NCI-H510A treated with DMSO at 0.1 percent for 48 hours (cell line): Measurements from ENCODE around the gene IQCK.
A peak's percentile ranks its signal among the peaks of the same experiment; 100 is the strongest.

Experiments
- DNase-seq: peaks from one replicate; lab custom pipeline; 2025; lab: John Stamatoyannopoulos, UW

The IQCK gene

DNA sequence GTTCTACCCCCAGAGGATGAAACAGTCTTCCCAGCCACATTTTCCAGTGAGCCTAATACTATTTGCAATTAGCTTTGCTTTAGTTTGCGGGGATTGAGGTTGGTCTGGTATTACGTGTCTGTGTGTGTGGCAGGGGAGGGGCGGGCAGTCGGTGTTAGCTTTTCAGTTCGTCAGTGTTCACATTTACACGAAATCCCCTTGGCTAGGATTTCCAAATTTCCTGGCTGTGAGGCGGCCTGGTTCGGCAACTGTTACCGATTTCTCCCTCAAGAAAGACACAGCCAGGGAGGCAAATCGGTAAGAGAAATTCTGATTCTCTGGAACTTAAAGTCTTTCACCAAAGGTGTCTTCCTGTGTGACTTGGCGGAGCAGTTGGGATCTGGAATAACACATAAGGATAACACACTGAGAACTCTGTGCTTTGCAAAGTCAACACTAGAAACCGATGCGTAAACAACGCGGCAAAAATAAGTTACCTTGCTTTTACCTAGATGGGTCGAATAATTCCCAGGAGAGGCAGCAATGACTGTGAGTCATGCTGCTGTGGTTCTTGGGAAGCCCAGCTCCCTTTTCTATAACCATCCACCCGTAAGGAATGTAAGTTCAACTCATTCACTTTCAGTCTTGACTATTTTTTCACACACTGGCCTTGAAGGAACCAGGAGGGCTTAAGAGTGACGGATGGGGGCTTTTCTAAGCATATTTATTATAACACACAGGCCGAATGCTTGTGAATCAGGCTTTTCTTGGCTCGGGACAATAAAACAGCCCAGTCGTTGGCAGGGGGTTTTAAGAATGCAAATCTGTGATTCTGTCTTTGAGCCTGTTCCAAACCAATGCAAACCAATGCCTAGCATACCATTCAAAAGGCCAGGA, 142.3 kb downstream of the IQCK start:
- peak; percentile 23 for DNase-seq

DNA sequence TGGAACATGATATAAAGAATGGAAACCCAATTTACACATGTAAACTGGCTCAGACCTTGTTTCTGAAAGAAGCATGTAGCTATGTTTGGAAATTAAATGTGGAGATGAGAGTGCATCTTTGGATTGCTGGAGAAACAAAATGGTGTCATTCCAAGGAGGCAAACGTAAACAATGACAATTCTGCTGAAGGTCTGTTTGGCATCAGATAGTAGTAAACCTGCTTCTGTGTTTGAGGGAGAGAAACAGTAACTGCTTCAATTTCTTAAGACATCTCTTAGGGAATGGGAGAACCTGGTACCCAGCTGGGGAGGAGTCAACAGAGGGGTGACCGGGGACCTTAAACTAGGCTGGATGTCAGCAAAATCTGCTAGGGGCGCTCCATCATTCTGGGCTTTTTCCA, 143.1 kb downstream of the IQCK start:
- no peak for DNase-seq

DNA sequence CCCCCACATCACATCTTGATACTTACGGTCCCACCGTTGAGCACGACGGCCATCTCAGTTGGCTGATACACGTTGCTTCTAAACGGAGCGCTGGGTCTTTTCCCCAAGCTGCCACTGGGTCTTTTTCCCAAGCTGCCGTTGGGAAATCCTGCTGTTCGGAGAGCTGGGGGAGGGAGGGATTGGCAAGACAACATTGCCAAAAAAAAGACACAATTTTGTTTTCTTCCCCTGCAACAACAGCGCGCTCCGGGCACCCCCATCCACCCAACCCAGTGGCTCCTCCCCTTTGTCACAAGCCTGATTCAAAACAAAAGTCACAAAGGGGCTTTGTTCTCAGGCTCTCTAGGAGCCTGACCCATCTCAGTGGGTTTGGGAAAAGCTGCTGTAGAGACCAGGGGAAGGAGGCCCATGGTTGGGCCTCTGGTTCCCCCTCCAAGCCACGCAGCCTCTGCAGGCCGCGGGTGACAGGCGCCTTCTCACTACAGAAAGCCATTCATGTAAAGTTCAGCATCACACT, 143.8 kb downstream of the IQCK start:
- no peak for DNase-seq

DNA sequence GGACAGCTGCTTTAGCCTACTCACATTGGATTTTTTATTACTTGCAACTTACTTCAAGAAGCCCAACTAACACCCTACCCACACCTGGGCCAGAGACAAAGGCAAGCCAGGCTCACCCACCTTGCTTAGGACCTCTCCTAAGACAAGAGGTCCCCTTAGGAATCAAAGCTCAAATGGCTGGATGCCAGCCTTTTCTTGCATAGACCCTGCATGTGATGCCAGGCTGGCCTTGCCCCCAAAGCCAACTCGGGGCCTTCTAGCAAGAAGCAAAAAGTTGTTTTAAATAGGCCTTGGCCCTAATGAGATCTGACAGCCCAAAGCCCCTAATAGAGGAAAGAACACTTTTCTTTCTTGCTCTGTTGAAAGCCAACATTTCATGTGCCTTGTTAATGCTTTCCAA, 145.9 kb downstream of the IQCK start:
- DNase-seq = no peak

DNA sequence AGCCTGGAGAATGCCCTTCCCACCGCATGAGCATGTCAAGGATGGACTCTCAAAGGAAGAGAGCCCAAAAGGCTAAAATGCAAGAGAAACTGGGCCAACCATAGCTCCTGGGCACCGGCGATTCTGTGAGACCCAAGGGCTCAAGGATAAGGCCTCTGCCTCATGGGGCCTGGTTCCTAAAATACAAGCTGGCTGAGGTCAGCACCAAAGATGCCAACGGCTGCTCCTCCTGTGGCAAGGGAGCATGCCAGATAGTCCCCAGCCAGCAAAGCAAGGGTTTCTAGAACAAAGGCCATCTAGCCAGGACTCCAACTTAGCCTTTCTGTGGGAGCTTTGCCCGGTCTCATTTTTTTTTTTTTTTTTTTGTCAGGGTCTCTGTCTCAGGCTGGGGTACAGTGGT, 146.5 kb downstream of the IQCK start:
- DNase-seq = no peak

DNA sequence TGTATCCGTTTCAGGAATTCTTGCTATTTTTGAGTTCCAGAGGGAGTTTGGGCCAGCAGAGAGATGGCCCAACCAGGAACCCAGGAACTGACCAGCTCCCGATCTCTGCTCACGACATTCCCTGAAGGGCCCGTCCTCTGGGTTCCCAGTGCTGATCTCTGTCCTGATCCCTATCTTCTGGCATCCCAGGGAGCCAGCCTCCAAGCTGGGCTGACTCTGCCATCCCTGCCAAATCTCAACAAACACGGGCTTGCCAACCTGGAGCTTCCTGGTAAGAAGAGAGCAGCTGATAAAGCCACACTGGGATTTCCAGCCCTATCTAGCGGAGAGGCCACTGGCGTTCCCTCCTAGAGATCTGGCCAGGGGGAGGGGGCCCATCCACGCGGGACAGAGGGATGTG, 150.3 kb downstream of the IQCK start:
- DNase-seq = no peak

DNA sequence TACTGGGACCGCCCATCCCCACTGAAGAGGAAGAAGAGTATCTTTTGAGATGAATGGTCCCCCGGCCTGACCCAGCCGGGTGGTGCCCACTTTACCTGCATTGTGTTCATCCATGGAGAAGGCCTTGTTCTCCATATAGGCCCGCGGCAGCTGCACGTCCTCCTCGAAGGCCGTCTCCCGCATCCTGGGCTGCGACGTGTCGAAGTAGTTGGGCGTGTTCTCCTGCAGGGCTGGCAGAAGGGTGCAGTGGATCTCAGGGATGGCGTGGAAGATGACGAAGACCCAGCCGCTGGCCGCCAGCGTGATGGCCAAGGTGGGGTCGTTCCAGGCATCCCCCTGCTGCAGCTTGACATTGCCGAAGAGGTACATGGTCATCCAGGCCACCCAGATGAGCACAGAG, 153.7 kb downstream of the IQCK start:
- no peak for DNase-seq

DNA sequence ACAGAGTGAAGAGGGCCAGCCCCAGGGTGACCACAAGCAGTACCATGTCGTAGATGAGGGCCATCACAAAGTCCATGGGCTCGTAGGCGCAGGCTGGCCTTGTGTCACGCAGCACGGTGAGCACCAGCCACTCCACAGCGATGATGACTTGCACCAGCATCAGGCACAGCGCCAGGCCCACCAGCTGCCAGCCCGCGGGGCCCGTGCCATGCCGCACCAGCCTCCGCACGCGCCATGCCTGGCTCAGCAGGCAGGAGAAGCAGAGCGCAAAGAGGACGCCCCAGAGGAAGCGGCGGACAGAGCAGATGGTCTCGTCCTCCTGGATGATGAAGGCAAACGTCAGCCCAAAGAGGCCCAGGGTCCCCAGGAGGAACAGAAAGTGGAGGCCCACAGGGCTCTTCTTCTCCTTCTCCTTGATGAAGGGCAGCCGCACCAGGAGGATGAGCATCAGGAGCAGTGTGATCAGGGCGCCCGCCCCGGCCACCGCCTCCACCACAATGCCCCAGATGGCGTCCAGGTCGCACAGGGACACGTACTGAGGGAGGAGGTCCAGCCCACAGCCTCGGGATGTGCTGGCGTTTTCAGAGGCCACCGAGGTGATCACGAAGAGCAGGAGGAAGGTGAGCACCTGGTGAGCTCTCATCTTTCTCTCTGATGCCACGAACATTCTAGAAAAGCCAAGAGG, 154.2 kb downstream of the IQCK start:
- no peak for DNase-seq

DNA sequence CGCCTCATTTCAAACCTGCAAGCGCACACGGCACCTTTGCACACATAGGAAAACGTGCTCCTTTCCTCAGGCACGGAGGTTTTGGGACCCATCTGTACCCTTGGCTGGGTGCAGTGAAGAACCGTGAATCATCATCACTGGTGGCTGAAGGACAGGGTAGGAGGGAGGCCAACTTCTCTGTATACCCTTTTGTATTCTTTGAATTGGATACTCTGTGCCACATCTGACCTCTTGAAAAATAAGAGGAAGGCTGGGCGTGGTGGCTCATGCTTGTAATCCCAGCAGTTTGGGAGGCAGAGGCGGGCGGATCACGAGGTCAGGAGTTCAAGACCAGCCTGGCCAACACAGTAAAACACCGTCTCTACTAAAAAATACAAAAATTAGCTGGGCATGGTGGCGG, 154.9 kb downstream of the IQCK start:
- DNase-seq = no peak

DNA sequence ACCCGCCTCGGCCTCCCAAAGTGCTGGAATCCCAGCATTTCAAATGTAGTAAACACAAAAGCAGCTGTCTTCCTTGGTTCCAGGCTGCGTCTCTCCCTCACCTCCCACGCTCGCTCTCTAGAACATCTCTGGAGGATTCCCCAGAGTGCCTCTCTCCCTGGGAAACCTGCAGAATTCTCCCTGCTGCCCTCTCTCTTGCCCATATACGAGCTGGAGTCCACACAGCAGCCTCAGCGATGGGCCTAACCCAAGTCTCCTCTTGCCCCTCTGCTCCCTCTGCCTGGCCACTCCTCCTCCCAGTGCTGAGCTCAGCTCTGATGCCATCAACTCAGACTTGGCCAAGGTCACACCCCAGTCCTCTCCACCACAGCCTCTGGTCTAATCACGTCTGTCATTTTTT, 156.0 kb downstream of the IQCK start:
- no peak for DNase-seq

DNA sequence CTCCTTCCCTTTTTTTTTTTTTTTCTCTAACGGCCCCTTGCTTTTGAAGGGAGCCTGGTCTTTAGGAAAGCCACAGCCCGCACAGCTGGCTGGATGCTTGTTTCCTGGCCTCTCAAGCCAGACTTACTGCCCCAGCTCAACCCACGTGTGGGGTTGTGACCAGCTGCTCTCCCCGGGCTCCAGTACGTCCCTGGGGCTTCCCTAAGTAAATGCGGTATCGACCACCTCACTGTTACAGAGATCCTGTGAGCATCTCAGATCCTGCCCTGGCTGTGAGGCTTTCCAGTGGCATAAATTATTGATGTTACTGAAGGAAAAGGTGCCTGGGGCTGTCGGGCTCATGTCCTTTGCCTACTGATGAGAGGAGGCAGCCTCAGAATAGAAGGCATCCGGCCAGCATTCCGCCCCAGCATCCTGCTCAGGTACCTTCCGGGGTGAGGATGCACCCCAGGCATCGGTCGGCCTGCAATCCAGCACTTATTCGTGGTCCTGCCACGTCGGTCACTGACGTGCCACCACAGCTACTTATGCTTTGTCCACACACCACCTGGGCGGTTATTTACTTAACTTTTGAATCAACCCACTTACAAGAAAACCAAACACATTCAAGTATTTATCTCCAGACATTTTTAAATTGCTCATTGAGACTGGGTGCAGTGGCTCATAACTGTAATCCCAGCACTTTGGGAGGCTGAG, 156.9 kb downstream of the IQCK start:
- peak; percentile 84 for DNase-seq

DNA sequence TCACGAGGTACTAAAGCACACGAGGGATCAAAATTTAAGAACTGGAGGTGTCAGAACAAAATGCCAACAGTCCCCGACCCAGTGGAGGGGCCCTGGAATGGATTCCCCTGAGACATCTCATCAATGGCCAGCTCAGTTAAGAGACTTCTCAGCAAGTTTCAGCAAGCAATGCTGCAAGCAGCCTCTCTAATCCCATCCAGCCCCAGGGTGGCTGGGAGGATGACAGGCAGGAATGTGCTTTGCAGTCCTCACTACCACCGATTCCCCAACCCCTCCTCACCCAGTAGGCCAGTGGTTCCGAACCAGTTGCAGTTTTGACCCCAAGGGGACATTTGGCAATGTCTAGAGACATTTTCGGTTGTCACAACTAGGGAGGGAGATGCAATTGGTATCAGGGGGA, 157.8 kb downstream of the IQCK start:
- DNase-seq = no peak

DNA sequence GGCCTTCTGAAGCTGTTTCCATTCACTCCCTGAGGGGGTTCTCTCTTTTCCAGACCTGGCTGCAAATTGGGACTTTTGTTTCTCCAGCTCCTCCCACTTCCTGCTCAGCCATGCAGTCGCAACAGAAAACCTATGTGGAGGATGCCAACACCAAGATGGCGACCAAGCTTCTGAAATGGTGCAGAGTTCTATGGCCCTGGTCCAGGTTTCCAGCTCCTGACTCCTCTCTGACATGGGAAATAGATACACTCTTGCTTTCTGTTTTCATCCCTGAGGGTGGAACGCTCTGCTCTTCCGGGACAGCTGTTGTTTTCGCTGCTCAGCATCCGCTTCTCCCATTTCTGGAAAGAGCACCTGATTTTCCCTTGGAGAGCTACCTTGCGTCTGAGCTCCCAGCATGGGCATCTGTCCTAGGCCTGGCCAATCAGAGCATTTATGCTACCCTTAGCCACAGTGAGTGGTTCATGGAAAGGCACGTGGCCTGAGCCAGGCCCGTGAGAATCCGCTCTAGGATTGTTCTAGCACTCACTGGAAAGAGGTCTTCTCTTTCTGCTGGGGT, 158.5 kb downstream of the IQCK start:
- DNase-seq = no peak

DNA sequence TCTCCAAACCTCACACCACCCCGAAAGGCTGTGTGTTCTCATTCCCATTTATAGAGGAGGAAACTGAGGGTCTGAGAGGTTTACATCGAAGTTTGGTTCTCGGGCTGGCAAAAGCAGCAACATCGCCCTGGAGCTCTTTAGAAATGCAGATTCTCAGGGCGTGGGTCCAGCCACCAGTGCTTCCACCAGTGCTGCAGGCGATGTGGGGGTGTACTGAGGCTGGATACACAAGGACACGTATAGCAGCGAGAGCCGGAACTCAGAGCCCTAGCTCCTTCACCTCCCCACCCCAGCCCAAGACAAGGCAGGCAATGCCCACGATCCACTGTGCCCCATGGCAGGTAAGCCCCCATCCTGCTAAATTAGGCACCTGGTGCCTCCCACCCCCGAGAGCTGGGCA, 160.7 kb downstream of the IQCK start:
- DNase-seq = no peak

DNA sequence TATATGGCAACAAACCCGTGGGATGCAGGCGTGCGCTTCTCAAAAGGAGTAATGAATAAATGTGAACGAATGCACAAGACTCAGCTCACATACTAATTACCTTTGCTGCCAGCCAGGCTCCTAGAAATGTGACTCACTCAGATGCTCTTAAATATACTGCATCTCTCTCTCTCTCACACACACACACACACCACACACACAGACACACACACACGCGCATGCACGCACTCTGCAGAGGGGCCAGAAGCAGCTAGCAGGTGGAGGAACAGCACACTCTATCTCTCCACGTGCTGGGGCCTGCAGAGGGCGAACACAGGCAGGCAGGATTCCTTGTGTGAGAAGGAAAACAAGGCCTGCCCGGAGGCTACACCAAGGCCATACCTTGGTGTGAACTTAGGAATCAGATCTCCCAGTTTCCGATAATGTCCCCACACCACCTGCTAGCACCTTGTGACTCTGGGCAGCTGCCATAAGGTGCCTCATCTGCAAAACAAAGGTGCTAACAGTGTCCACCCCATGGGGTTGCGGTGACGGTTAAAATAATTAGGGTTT, 161.2 kb downstream of the IQCK start:
- peak; percentile 75 for DNase-seq

DNA sequence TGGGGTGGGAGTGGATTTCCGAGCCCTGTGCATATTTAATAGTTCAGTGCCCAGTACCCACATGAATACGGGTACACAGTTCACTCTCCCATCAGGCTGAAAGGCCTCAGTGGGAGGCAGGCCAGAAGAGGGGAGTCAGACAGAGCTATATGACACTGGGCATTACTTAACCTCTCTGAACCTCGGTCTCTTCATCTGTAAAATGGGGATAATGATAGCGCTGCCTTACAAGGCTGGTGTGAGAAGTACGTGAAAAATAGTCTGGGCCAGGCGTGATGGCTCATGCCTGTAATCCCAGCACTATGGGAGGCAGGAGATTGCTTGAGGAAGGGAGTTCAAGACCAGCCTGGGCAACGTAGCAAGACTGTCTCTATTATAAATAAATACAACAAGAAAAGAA, 163.0 kb downstream of the IQCK start:
- DNase-seq = no peak

DNA sequence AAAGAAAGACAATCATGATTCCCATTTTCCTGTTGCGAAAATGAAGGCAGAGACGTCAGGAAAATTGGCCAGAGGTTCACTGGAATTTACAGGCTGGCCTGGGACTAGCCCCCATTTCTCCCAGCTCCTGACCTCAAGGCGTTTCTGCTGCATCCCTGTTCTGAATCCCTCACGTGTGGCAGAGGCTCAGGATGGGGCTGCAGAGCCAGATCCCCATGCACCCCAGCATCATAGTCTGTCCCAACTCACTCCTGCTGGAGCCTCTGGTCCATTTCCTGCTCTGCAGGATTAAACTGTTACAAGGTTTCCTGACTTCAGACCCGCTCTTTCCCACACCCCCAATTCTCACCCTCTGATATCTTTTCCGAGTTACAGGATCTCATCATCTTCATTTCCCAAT, 163.7 kb downstream of the IQCK start:
- DNase-seq = no peak

DNA sequence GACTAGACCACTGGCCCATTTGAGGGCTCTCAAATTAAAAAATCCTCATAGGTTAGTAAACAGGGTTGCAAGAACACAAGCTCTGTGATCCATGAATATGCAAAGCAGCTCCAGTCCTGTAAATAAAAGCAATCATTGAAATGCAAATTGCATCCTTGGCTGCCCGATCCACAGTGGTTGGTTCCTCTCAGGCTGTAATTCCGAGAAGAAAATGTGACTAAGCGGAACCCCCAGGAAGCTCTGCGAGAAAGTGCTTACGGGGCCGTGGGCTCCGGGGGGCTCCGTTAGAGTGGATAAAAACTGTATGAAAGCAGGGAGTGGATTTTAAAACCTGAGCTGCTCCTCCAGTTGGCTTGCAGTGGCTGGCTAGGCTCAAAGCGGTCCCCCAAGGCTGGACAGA, 164.1 kb downstream of the IQCK start:
- no peak for DNase-seq

DNA sequence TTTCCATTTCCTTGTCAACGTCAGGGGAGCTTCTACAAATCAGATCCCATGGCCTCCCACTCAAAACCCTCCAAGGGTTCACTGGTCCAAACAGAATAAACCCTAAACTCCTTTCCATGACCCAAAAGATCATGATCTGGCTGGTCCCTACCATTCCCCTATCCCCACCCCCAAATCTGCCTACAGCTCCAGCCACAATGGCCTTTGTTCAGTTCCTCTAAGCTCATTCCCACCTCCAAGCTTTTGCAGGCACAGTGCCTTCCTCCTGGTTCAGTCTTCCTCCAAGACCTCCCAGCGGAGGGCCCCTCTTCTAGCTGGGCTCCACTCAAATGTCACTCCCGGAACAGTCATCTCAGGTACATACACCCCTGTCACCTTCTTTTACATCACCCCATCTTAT, 164.6 kb downstream of the IQCK start:
- DNase-seq = no peak

DNA sequence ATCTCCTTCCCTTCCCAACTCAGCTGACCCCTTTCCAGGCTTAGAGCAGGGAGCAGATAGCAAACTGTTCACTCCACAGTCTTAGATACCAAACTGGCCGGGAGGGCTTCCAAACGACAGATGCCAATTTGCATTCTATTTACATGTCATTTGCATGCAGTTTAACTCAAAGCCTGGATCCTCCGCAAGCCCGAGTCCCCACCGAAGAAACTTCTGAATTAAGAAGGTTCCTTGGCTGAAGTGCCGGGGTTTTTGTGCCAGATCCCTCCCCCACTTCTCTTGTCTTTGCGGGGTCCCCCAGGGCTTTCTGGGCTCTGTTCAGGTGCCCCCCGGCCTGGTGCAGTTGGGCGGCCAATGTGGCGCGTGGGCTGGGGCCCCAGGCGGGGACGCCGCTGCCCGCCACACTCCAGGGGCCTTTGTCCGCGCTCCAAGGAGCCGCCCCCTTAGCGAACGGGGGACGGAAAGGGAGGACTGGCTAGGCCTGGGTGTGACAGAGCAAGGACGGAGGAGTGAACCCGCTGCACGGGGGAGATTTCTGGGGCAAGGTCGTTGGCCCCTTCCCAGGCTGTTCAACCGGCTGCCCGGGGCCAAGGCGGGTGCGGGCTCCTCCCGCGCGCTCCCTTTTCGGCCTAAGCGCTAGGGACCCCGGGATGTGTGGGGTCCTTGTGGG, 165.4 kb downstream of the IQCK start:
- DNase-seq = no peak

DNA sequence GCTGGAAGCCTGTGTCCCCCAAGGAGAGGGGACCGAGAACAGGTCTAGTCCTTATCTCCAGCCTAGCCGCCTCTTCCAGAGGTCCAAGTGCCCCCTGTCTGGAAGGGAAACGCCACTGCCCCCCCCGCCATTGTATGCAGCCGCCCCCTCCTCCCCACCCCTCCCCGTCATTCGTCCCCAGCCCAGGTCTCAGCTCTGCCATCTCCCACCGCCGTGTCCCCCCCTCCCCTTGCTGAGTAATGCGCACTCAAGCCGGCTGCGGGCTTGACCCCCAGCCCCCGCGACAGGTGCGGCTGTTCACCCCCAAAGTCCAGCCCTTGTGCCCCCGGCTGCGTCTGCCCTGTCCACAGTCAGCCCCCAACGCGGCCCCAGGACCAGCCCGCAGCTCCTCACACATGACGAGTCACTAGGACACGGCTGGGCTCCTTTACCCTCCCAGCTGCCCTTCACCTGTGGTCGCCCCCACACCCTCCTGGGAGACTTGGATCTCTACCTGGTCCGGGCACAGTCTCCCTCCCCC, 166.0 kb downstream of the IQCK start:
- DNase-seq = no peak
